GM19193 (cell line): Measurements from ENCODE around the gene PAK1.

ENCODE experiments used
- POLR2A ChIP-seq: IDR thresholded peaks from 4 replicates; pipeline ENCODE4 v1.6.1; 2011; ENCODE audit not compliant: insufficient read depth, insufficient read length; ENCODE audit errors: extremely low read depth

The PAK1 gene

DNA sequence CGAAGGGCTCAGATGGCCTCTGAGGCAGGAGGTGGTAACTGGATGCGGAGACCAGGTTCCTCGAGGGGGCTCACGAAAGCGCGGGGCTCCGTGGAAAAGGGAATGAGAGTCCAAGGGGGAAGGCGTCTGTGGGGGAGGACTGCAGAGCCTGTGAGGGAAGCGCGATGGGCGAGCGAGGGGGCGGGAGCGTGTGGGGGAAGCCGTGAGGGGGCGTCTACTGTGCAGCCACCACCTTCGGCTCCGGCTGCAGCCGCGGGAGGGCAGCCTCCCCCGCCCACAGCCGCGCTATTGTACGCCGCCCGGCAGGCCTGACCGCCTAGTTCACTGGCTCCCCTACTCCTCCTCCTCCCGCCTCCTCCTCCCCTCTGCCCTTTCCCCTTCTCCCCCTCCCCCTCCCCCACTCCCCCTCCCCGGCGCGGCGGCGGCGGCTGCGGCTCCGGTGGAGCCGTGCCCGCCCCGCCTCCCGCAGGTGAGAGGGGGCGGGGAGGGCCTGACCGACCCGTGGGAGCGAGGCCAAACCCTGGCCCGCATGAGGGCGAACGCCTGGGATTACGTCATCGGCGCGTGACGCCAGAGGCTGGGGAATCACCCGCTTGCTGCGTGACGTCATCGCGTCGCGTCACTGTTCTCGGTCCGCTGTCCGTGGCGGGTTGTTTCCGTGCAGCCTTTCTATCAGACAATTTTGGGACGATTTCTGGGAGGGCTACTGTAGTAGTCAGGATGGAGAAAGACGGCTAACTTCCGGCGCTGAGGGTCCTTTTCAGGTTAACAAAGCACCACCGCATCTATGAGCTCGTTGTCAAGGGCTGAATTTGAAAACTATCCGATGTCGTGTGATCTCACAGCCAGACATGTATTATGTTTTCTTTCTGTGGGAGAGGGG lies at the start of gene PAK1:
TSS of gene PAK1 (minus strand) at position 294 of the 883 bp plus-strand sequence. CDS start 81,574 bp downstream, outside the sequence.
- no peak for TF ChIP-seq POLR2A

DNA sequence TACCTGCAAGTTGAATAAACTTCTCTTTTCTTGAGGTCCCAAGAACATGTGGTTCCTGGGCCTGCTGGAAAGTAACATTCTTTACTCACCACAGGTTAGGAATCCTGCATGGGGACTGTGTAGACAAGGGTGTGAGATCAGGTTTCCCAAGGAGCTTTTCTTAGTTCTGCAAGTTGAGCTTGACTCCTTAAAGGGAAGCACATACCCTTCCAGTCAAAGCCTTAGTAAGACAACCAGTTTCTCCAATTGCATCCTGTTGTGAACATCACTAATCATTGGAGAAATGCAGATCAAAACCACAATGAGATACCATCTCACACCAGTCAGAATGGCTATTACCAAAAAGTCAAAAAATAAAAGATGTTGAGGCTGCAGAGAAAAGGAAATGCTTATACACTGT lies 48.3 kb upstream of the PAK1 start:
- TF ChIP-seq POLR2A = no peak

DNA sequence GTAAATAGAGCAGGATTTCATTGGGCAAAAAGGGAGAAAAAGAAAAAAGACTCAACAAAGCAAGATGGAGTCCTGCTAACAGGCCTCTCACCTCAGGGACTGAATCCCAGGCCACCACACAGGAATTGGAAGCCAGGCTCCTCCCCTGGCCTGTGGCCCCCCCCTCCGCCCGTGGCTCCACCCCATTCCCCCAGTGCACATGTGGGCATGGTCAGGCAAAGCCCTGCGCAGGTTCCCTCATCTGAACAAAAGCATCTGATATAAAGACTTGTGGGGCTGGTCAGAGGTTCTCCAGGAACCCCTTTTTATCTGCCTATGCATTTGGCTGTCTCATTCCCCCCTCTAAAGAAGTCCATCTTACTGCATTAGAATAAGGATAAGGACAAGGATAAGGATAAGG lies 46.0 kb upstream of the PAK1 start:
- no peak for TF ChIP-seq POLR2A

DNA sequence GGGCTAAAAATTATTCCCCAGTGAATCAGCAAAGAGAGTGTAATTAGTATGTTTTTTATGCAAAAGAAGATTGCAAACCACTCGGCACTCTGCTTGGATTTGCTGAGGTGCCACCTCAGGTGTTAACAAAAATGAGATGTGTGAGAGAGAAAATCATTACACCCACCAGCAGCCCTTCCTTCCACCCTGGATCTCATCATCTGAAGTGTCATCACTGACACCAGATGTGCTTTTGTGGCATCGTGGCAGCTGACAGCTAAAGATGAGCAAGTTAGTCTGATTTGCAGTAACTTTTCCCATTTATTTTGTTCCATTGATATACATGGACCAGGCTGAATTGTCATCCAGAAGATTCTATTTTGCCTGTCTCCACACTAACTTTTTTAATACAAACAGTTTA lies 44.6 kb upstream of the PAK1 start:
- no peak for TF ChIP-seq POLR2A

DNA sequence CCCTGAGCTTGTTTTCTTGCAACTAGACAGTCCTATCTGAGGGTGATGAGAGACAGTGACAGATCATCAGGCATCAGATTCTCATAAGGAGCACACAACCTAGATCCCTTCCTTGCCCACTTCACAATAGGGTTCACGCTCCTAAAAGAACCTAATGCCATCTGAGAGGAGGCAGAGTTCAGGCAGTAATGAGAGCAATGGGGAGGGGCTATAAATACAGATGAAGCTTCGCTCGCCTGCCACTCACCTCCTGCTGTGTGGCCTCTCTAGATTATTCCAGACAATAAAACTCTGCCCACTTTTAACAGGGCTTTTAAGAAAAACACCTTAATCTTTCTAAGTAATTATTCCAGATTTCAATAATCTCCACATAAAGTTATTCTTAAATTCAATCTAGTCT lies 43.9 kb upstream of the PAK1 start:
- no peak for TF ChIP-seq POLR2A

DNA sequence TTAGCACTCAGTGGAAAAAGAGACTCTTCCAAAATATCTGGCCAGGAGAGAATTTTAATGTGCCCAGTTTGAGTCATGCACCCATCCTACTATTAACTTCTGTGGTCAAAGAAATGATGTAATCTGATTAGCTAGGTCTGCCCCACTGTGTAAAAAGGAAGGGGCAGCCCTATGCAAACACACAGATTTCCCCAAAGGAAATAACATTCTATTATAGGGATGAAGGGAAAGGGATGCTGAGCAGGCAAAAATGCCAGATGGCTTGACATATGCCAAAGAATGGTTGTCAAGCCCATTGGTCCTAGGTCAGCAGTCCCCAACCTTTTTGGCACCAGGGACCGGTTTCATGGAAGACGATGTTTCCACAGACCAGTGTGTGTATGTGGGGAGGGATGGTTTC lies 43.3 kb upstream of the PAK1 start:
- TF ChIP-seq POLR2A = no peak

DNA sequence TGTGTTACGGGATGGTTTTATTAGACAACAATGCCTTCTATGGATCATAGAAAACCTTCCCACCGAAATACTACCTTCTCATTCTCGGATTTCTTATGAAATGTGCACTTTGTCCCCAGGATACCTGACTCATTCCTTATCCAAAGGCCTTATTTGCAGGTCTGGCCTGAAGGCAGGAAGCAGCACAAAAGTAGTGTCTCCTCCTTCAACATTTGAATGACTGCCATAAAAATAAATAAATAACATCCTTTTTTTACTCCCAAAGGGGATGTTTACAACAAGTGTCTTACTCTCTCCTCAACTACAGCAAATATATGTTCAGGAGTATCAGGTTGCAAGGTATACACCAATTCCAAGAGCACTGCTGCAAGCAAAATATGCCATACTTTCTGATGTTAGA lies 41.6 kb upstream of the PAK1 start:
- TF ChIP-seq POLR2A = no peak

DNA sequence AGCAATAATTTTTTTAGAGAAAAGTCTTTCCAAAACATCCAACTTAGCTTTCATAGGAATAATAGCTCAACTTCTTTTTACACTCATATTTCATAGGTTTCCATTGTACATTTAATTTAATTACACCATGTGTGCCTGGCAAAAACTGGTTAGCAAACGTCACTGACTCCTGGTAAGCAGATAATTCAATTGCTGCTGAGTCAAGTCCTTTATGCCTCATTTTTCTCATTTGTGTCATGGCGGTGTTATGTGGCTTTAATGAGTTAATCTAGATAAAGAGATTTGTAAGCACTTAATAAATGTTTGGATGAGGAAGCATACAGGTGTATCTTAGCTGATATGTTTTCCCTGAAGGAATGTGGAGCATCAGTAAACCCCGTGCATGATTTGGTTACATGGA lies 41.2 kb upstream of the PAK1 start:
- TF ChIP-seq POLR2A = no peak

DNA sequence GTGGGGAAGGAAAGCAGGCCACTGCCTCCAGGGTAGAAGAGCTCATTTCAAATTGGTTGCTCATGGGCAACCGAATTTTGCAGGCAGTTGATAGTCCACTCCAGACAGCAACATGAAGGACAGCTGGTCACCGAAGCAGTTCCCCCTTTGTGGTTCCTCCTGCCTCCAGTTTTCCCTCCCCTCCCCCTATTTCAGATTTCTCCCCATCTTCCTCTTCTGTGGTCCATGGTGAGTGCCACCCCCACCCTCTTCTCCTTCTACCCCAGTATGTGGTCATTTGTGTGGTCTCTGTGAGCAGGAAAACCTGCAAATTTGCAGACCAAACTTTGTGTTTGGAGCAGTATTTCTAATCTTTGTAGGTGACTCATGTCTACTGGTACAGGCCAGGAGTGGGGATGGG lies 38.2 kb upstream of the PAK1 start:
- no peak for TF ChIP-seq POLR2A

DNA sequence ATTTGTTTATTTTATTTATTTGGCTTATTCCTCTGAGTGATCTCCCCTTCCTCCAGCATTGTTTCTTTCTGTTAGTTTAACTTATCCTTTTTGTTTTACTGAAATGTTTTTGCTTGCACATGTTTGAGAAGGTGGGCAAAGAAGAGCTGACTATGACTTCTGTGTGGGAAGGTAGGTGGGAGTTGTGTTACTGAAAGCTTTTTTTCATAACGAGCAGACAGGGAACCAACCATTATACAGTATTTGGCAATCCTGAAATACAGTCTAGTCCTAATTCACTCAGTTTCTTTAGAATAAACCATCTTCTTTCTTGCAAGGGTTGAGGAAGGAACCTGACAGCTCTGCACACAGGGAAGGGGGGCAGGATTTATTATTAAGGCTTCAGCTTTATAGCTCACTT lies 37.0 kb upstream of the PAK1 start:
- no peak for TF ChIP-seq POLR2A

DNA sequence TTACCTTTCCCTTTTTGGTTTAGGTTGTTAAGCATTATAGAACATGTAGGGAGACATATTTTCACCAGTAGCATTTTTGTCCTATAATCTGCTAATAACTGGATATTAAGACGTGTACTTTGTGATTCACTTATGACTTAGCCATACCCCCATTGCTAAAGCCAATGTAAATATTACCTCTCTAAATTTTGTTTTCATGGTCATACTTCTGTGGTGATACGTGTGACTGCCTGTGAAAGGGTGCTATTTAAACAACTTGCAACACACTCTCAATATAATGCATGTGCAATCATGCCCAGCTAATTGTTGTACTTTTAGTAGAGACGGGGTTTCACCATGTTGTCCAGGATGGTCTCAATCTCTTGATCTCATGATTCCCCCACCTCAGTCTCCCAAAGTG lies 36.2 kb upstream of the PAK1 start:
- no peak for TF ChIP-seq POLR2A

DNA sequence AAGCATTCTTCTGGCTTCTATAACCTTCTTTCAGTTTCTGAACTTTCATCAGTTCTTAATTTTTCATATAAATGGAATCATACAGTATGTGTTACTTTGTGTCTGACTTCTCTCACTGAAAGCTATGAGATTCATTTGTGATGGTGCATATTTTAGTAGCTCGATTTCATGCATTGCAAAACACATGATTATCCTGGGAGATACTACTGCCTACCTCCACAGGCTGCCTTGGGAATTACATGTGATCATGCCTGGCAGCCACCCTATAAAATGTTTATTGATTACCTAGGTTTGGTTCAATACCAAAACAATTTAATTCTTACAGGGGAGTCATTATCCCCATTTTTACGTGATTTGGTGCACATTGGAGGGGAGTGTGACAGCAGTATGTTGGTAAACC lies 34.1 kb upstream of the PAK1 start:
- no peak for TF ChIP-seq POLR2A

DNA sequence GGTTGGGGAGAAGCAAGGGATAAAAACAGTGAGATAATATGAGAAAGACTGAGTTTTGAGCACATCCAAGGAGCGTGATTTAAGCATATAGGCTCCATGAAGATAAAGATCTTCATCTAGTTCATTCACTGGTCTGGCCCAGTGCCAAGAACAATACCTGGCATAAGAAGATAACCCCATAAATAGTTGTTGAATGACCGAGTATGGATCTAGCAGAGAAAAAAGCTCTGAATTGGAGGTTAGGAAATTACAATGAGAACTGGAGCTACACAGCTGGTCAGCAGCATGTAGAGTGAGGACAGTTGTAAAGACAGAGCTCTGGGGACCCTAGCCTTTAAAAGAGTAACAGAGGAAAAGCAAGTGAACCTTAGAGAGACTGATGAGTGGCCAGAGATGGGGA lies 33.0 kb upstream of the PAK1 start:
- TF ChIP-seq POLR2A = no peak

DNA sequence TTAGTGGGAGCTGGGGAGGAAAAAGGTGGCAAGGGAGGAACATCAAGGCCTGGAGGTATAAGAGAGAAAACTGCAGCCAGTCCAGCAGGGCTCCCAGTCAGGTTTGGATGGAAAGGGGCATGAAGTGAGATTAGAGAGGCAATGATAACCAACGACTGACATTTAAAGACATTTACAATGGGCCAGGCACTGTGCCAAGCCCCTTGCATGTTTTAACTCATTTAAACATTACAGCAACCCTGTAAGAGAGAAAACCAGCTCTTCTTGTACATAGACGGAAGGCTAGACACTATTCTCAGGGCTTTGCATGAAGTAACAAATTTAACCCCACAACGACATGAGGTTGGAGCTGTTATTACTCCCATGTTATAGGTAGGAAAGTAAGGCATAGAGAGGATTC lies 32.1 kb upstream of the PAK1 start:
- no peak for TF ChIP-seq POLR2A

DNA sequence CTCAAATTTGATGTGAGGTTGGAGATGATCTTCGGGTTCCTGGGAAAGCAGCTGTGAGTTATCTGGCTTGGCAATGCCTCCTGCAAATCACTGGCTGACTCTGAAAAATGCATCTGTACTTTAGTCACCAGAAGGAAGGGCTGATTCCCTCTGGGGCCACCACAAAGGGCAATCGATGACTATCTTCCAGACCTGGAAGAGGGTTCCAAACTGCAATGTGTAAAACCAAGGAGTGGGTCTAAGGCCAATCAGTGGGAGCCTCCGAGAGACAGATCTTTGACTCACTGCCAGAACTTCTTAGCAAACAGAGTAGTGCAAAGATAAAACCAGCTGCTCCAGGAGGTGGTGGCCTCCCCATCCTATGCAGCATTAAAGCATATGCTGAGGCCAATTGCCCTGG lies 29.1 kb upstream of the PAK1 start:
- no peak for TF ChIP-seq POLR2A

DNA sequence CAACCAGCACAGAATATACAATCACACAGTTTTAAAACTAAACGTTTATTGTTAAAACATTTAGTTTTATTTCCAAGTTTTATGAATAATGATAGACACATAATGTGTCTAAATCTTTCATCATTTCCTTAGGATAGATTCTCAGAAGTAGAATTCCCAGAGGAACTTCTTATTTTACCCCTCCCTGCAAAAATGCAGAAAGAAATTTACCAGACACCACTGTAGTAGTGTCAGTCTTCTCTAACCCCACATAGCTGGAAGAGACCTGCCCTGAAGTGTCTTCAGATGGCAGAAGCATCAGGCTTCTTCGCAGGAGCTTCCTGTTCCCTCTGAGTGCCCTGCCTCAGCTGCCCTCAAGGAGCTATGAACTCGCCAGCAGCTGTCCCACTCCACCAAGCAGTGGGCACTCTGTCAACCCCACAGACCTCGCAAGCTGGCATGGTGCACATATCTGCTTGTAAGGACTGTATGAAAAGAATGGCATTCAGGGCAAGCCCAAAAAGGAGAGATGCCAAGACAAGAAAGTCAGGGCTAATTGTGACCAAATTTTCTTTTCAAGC lies 28.5 kb upstream of the PAK1 start:
- TF ChIP-seq POLR2A = no peak
